Panc1 (cell line): ENCODE measurements around the gene KIF21A. TPM values are rescaled to one million over a fixed set of nuclear protein-coding genes. Genes with fewer than 3 reads are reported as not detected.

Experiments
- ATAC-seq: fragments of 200-7000 bp; cut with Tn5 transposase; 2 replicates; pipeline ENCODE4 v1.9.1; 2020; ENCODE audit warnings: mild to moderate bottlenecking, moderate library complexity
- BruUV-seq: library from RNA; stranded (reverse); fragments of 400-500 nt; replicated peaks from 2 replicates; lab custom pipeline; 2021; lab: Mats Ljungman, UMichigan
- CTCF ChIA-PET: fragments of 300-600 bp; sonication (Branson Sonifier 250); formaldehyde crosslinking; loops from one replicate; lab custom pipeline; 2022; ENCODE audit warnings: antibody characterized with exemption; lab: Charles Lee
- POLR2A ChIA-PET: fragments of 300-600 bp; sonication (Branson Sonifier 250); formaldehyde crosslinking; loops from one replicate; lab custom pipeline; 2022; ENCODE audit warnings: antibody characterized with exemption; lab: Charles Lee
- DNase-seq: peaks from one replicate; pipeline ENCODE4 v3.0.0-alpha.2; 2010; ENCODE audit warnings: low read depth, low spot score
- H3K27ac ChIP-seq: 2 replicates; pipeline ENCODE4 v1.5.1; 2011; ENCODE audit warnings: mild to moderate bottlenecking, low read length, inconsistent platforms
- H3K27me3 ChIP-seq: fragments of 200-500 bp; sonication (Bioruptor generic); 2 replicates; pipeline ENCODE4 v1.6.0; 2014; ENCODE audit warnings: low read length, inconsistent platforms; ENCODE audit not compliant: control insufficient read depth, insufficient read depth
- H3K36me3 ChIP-seq: fragments of 200-500 bp; sonication (Bioruptor generic); 2 replicates; pipeline ENCODE4 v1.5.1; 2014; ENCODE audit warnings: inconsistent platforms, mild to moderate bottlenecking, low read length, moderate library complexity; ENCODE audit not compliant: control insufficient read depth, insufficient read depth
- H3K4me1 ChIP-seq: 2 replicates; pipeline ENCODE4 v1.5.1; 2011; ENCODE audit warnings: inconsistent platforms, mild to moderate bottlenecking, low read length, moderate library complexity; ENCODE audit not compliant: control insufficient read depth, insufficient read depth
- H3K4me3 ChIP-seq, 2 experiments: 2 replicates each; pipeline ENCODE4 v1.5.1; 2011 to 2012; ENCODE audit warnings: low read depth in 2 of 2, low read length in 2 of 2, mild to moderate bottlenecking in 2 of 2, inconsistent platforms in 1 of 2, moderate library complexity in 1 of 2
- H3K9me3 ChIP-seq: fragments of 200-500 bp; sonication (Bioruptor generic); 2 replicates; pipeline ENCODE4 v1.5.1; 2014; ENCODE audit warnings: low read depth, mild to moderate bottlenecking, inconsistent platforms, low read length, moderate library complexity; ENCODE audit not compliant: control insufficient read depth, insufficient read depth
- POLR2AphosphoS5 ChIP-seq: IDR thresholded peaks from 2 replicates; pipeline ENCODE4 v1.6.1; 2012; ENCODE audit warnings: mild to moderate bottlenecking, low read depth, low read length, moderate library complexity
- SIN3A ChIP-seq: IDR thresholded peaks from 2 replicates; pipeline ENCODE4 v1.6.1; 2012; ENCODE audit warnings: low read depth, mild to moderate bottlenecking, low read length, moderate library complexity, borderline replicate concordance; ENCODE audit not compliant: insufficient read depth
- TCF7L2 ChIP-seq: IDR thresholded peaks from 2 replicates; pipeline ENCODE4 v1.6.1; 2011; ENCODE audit warnings: mild to moderate bottlenecking, low read depth, low read length, inconsistent platforms
- in situ Hi-C: cut with HindIII; loops from 2 replicates; pipeline ENCODE4 v1.10.0; 2016; ENCODE audit warnings: low sequenced_read_pairs, low pct_unique_long_range_greater_than_20kb
- intact Hi-C: fragments of 100-400 bp; cut with micrococcal nuclease; formaldehyde crosslinking; loops from one replicate; pipeline ENCODE4 v1.10.0; 2022; ENCODE audit not compliant: unreplicated experiment
- total RNA-seq: library from RNA; stranded (reverse); gene quantifications from one replicate; pipeline ENCODE4 v1.2.1, GENCODE V29; 2021; ENCODE audit not compliant: unreplicated experiment
- TF ChIP-seq, protein P1 (sequence below), 2 experiments: IDR thresholded peaks; 2 replicates each; pipeline ENCODE4 v1.6.1; 2011 to 2012; ENCODE audit warnings: low read depth in 2 of 2, control low read depth in 1 of 2, low read length in 1 of 2, mild to moderate bottlenecking in 1 of 2, moderate library complexity in 1 of 2; ENCODE audit not compliant: insufficient read depth in 1 of 2
- TF ChIP-seq, protein P2 (sequence below): fragments of 450-650 bp; IDR thresholded peaks from 2 replicates; pipeline ENCODE4 v1.5.1; 2017; ENCODE audit warnings: mild to moderate bottlenecking

KIF21A gene
- total RNA-seq, 1 experiment from 2014 or later, result 25.6 TPM

DNA sequence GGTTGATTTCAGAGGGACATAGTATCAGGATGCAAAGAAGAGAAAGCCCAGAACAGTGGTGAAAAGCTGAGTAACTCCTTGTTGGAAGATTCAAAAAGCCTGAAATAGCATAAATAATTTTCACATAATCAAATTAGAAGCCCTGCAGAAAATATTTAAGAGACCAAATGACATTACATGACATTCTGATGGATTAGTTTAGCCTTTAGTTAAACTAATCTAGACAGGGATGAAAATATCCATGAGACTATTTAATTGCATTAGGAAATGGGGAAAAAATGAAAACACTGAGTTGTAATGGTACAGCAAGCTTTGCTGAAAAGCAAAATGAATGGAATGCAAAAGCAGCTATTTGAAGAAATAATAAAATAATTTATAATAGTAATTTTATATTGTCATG, 91.8 kb downstream of the KIF21A start:
- no peak for DNase-seq
- ATAC-seq, result no peak
- Histone ChIP-seq H3K27ac (no peak overlapping the region), H3K27me3 (no peaks in the 10 kb centered on the region), H3K9me3 (no peaks in the 10 kb centered on the region), H3K36me3 (peaks cover 4% of the 10 kb centered on the region; the same call in 1 of the 2 replicates), H3K4me1 (no peaks in the 10 kb centered on the region), H3K4me3 (no peak overlapping the region)
- no TSS peak for BruUV-seq
- ChIA-PET CTCF (no interaction called here), POLR2A (no interaction called here)
- in situ Hi-C loops, result no loop called here
- TF ChIP-seq POLR2AphosphoS5 (no peak), SIN3A (no peak), TCF7L2 (no peak)
- TF ChIP-seq, protein P1, sequence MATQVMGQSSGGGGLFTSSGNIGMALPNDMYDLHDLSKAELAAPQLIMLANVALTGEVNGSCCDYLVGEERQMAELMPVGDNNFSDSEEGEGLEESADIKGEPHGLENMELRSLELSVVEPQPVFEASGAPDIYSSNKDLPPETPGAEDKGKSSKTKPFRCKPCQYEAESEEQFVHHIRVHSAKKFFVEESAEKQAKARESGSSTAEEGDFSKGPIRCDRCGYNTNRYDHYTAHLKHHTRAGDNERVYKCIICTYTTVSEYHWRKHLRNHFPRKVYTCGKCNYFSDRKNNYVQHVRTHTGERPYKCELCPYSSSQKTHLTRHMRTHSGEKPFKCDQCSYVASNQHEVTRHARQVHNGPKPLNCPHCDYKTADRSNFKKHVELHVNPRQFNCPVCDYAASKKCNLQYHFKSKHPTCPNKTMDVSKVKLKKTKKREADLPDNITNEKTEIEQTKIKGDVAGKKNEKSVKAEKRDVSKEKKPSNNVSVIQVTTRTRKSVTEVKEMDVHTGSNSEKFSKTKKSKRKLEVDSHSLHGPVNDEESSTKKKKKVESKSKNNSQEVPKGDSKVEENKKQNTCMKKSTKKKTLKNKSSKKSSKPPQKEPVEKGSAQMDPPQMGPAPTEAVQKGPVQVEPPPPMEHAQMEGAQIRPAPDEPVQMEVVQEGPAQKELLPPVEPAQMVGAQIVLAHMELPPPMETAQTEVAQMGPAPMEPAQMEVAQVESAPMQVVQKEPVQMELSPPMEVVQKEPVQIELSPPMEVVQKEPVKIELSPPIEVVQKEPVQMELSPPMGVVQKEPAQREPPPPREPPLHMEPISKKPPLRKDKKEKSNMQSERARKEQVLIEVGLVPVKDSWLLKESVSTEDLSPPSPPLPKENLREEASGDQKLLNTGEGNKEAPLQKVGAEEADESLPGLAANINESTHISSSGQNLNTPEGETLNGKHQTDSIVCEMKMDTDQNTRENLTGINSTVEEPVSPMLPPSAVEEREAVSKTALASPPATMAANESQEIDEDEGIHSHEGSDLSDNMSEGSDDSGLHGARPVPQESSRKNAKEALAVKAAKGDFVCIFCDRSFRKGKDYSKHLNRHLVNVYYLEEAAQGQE (IDR thresholded peaks at IDR 0.05; ENCODE audit: insufficient read depth in 1 of 2, low read depth in 2 of 2, low read length in 1 of 2), result no peak
- TF ChIP-seq, protein P2, sequence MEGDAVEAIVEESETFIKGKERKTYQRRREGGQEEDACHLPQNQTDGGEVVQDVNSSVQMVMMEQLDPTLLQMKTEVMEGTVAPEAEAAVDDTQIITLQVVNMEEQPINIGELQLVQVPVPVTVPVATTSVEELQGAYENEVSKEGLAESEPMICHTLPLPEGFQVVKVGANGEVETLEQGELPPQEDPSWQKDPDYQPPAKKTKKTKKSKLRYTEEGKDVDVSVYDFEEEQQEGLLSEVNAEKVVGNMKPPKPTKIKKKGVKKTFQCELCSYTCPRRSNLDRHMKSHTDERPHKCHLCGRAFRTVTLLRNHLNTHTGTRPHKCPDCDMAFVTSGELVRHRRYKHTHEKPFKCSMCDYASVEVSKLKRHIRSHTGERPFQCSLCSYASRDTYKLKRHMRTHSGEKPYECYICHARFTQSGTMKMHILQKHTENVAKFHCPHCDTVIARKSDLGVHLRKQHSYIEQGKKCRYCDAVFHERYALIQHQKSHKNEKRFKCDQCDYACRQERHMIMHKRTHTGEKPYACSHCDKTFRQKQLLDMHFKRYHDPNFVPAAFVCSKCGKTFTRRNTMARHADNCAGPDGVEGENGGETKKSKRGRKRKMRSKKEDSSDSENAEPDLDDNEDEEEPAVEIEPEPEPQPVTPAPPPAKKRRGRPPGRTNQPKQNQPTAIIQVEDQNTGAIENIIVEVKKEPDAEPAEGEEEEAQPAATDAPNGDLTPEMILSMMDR, result no peak
- intact Hi-C loops, result no loop called here

DNA sequence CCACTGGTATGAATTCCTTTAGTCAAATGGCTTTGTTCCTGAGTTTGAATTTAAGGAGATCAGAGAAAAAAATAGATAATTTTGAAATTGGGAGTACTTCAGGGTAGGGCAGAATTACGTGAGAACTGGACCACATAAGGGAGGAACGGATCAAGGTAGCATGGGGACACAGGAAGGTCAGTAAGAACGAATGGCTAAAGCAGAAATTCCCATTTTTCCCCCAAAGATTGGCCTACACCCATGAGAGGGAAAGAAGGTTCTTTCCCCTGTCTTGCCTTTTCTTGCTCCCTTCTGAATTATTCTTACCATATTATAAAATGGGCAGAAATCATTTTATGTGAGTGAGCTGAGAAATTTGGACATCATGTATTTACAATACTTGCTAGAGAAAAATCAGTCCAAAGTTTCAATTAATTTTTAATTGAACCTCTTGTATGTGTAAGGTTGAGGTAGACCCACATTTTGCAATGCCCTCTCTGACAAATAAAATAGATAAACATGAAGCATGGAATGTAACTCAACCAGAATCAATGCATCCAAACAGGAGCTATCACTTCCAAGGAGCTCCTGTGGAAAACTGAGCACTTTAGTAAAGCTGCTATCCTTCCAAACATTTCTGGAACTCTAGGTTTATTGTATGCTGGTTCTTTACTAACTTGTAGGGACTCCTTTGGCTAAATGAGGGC, 93.8 kb downstream of the KIF21A start:
- in situ Hi-C loops, result no loop called here

More for the DNA sequence above, 93.8 kb downstream of the KIF21A start:
- no peak overlapping the region for H3K4me3 ChIP-seq
- intact Hi-C loops, result no loop called here
- H3K27me3 ChIP-seq, result no peaks in the 10 kb centered on the region
- no TSS peak for BruUV-seq
- H3K36me3 ChIP-seq, result peaks cover 4% of the 10 kb centered on the region; the same call in 1 of the 2 replicates
- ChIA-PET CTCF (no interaction called here), POLR2A (no interaction called here)
- no peak overlapping the region for H3K27ac ChIP-seq
- no peak for TF ChIP-seq POLR2AphosphoS5
- TF ChIP-seq, protein P1 (IDR thresholded peaks at IDR 0.05; ENCODE audit: insufficient read depth in 1 of 2, low read depth in 2 of 2, low read length in 1 of 2), result no peak
- no peak for TF ChIP-seq SIN3A
- DNase-seq, result no peak
- H3K9me3 ChIP-seq, result no peaks in the 10 kb centered on the region
- no peaks in the 10 kb centered on the region for H3K4me1 ChIP-seq
- no peak for ATAC-seq
